ENCODE data around the gene THAP7.
"Not testable (repeated sequence)": the region's sequence is repeated elsewhere in the genome, so short reads cannot be mapped to it uniquely, and the experiment has no call there.

Gene THAP7

DNA sequence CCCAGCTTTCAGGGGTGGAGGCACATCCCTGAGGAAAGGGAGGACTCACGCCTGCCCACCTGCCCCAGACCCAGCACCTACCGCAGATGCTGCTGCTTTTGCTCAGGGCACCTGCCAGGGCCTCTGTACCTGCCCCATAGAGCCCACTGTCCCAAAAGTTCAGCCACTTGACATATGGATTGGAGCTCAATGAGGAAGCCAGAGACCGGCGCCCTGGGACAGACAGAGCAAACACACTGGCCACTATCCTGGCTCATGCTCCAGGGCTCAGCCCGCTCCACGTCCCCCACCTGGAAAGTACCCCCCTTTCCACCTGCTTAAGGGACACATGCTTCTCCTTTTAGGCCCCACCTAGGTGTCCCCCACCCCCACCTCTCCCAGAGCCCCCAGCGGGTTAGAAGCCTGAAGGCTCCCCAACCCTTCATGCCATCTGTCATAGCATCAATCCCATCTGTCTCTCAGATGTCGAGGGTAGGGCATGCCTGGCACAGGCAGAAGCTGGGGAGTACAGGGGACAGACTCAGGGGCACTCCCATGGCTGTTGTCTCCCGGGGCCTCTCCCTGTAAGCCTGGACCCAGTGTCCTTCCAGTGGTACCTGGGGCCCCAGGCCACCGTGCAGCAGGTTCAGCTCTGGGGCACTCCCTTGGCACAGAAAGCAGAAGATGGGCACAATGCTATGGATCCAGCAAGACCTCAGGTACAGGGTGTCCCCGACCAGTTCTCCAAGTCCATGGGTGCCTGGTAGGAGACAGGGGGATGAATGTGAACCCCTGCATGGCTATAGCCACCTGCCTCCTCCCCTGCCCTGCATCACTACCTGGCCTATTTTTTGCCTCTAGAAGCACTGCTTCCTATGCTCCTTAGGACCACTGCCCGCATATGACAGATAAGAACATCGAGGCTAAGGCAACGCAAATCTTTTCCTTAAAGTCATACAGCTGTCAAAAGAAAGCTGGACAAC is 10.8 kb upstream of the THAP7 start:
- no peak for DNase-seq

DNA sequence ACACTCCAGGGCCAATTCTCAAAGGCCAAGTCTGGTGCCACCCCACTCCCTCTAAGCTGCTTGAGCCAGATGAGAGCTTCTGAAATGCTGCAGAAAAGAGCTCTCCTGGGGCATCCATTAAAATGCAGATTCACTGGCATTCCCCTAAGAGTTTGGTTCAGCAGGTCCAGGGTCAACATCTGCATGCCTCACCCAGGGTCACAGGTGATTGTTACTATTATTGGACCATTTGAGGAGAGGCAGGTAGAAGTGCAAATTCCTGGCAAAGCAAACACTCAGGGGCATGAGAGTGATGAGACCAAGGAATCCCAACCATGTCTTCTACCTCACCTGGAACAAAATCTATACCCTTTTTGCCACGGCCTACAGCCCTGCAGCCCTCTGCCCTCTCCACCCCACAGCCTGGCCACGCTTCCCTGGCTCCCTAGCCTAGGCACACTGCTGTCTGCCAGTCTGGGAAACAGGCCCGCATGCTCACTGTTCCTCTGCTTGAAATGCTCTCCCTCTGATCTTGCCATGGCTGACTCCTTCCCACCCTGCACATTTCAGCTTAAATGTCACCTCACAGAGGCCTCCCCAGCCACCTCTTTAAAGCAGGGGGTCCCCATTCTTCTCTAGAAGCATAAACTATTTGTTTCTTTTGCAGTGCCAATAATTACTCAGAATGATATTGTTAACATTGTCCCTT is 8.7 kb upstream of the THAP7 start:
- DNase-seq: no peak

DNA sequence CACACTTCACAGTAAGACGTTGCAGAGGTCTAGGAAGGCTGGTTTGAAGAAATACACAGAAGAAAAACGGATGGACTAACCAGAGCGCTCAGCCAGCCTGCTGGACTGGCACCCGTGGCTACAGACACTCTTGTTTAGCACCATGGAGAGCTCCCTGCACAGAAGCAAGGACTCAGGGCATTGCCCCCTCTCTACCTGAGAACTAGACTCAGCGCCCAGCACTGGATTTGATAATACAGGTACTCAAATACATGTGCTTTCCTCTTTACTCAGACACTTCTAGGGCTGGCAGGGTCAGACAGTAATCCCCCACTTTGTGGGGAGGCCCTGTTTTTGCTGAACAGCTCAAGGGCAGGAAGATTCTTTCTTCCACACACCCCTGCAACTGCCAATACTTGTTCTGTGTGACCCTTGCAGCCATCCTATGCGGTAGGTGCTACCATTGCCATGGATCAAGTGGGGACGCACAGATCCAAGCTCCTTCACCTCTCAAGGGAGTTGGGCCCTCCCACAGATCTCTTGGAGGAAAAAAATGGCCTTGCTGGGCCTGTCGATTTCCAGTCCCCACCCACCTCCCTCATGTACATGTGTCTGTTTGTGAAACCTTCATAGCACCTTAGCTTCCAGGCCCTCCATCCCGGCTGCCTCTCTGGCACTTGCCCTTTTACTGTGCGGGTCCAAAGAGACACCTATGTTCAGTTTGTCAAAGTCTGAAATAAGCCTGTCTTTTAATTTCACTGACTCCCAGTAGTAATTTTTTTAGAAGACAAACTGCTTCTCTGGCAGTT is 7.9 kb upstream of the THAP7 start:
- DNase-seq: peak in 1 of 2 donors; percentile 33

DNA sequence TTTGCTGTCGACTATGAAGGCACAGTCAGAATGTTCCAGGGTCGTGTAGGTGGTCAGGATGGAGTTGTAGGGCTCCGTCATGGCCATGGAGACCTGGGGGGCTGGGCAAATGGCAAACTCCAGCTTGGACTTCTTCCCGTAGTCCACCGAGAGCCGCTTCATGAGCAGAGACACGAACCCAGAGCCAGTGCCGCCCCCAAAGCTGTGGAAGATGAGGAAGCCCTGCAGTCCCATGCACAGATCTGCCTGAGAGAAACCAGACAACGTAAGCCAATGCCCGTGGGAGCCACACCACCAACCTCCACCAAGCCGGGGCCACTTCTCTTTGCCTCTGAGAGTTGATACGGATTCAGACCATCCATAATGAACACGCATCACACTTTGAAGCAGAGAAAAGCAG is 7.3 kb upstream of the THAP7 start:
- DNase-seq: not testable (repeated sequence)

DNA sequence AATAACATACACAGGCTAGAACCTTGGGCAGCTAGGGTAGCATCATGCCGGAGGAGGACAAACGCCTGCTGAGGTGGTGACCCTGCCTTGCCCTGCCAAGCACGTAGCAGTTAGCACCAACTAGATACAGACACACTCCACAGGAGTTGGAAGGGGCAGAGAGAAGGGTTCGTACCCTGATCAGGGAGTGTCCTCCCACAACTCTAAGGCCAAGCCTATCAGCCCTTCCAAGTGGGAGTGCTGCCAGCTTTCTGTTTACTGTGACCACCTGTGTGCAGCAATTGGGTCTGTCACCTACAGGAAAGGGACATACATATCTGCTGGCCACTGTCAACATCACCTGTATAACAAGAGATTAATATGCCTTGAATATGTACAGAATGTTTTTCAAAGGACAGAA is 1.9 kb upstream of the THAP7 start:
- DNase-seq: no peak

DNA sequence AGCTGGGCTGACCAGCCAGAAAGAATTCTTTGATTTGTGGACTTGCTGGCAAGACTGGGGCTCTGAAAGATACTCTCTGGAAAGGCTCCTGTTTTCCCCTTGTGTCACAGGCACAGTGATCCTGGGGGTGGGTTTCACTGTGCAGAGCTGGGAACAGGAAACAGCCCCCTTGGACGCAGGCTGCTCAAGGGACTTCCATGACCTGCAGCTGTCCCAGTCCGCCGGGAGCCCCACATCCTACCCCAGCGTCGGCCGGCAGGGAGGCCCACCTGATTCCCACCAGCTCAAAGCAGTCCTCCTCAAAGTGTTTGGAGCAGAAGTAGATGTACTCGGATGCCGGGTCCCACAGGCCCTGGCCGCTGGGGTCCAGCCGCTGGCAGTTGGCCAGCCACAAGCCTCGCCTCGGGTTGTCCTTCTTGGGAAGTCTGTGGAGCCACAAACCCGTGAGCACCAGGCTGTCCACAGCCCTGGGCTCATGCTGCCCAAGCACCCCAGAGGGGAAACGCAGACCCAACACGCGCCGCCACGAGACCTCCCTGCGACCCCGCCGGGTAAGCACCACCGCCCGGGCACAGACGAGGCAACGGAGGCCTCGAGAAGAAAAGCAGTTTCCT is 824 bp downstream of the THAP7 start:
- DNase-seq: no peak

DNA sequence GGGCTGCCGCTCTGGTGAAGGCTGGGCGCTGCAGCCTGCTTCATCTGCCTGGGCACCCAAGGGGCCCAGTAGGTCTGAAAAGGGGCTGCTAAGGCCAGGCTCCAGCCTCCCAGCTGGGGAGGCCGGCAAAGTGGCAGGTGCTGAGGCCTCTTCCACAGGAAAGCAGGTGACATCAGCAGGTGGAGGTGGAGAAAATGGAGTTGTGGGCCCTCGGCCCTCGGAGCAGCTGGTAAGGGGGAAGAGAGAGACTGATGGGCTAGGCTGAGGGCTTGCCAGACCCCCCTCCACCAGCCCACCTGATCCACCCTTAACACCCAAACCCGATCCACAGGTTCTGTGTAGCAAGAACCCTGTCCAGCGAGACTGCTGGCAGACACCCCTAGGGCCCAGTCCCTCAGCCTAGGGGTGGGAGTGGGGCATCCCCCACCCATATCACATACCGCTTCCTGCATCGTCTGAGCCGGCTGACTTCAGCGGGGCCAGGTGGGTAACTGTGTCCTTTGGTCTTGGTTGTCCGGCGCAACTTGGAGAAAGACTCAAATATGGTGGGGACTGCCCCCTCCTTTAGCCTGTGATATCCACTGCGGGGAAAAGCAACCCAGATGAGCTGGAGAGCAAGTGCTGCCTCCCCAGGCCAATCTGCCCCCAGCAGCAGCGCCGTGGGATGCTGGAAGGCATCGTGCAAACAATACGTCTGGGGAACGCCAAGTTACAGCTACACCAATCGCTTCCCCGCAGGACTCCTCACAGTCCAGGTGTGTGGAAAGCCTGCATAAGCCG is 1.5 kb downstream of the THAP7 start:
- no peak for DNase-seq

DNA sequence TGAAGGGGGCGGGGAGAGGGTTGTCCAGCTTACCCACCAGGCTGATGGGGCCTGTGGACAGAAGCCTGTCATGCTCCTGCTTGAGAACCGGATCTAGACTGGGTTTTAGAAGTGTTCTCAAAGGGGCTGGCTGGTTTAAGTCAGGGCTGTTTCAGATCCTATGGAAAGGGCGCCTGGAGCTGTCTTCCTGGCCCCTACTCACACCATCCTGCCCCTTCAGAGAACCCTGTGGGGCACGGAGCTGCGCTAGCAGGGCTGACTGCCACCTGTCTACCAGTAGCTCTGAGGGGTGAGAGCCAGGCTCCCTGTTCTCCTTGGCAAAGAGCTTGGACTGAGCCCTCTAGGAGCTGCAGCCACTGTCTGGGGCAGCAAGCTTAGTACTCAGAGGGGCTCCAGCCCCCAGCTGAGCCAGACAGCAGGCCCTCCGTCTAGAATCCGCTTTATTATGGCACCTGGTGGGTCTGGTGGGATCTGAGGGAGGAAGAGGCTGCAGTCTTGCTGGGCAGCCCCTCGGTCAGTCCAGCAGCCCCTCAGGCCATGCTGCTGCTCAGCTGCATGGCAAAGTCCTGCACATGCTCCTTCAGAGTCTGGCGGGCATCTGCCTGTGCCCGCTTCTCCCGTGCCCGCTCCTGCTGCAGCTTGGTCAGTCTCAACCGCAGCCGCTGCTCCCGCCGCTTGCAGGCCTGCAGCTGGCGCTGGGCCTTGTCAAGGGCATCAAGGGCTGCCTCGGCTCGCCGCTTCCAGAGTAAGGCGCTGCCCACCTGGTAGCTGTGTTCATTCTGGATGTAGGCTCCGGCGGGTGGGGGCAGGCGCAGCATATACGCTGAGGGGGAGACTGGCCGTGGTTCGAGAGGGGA is 2.3 kb downstream of the THAP7 start:
- no peak for DNase-seq

DNA sequence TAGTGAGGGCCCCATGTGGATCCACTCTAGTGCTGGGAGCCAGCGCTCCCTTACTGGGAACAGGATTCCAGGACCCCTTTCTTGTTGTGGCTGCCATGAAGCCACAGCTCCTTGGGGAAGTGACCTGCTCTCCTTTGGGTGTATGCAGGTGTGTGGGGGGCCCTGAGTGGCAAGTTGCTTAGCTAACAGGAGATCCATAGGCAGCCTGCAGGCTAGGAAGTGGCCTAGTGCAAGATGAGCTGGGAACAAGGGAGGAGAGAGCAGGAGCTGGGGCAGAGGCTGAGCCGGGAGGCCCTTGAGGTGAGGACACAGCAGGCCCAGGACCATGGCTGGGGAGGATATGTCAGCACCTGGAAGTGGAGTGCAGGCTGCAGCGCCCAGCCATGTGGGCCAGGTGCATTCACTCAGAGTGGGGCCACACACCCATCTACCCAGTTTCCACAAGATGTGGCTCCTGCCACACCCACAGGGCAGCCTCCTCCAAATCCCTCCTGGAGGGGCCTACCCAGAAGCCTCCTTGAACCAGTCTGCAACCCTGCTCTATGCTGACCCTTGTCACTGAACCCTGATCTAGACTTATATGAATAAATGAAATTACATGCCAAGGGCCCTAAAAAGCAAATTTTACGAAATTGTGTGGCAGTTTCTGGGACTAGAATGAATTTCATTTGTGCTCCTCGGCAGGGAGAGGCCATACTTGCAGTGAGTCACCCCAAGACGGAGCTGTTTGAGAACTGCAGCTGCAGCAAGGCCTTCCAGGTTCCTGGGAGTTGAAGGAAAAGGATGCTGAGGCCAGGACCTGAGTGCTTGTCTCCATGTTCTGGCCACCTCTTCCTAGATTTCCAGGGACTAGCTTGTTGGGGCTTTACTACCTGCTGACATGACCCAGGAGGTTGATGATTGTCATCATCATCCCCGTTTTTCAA is 3.2 kb downstream of the THAP7 start:
- no peak for DNase-seq

DNA sequence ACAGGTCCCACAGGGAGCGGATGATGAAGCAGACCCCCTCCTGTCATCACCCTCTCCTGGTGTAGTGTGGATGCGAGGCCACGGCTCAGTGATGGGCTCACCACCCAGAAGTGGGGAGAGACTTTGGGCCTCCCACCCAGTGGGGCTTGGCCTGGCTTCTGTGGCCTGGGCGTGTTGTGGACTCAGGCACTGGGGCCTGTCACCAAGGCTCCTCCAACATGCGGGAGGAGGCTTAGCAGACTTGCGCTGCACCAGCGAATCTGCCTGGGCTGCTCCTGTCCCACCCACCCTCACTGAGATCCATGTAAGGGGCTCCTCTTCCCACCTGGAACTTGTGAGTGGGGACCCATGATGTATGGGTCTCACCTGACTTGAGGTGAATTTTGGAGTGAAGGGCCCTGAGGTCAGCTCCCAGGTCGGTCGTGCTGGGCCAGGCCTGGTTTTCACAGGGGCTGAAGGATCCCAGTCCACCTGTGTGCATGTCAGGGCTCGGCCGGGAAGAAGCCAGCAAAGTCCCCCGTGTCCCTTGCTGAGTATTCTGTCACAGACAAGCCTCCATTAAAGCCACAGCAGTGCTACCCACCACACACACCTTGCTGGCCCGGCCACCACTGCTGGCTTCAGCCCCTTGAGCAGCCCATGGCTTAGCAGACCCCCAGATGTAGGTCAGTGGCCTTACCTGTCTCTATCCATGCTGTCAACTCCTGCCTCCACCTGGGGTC is 4.2 kb downstream of the THAP7 start:
- DNase-seq: no peak

DNA sequence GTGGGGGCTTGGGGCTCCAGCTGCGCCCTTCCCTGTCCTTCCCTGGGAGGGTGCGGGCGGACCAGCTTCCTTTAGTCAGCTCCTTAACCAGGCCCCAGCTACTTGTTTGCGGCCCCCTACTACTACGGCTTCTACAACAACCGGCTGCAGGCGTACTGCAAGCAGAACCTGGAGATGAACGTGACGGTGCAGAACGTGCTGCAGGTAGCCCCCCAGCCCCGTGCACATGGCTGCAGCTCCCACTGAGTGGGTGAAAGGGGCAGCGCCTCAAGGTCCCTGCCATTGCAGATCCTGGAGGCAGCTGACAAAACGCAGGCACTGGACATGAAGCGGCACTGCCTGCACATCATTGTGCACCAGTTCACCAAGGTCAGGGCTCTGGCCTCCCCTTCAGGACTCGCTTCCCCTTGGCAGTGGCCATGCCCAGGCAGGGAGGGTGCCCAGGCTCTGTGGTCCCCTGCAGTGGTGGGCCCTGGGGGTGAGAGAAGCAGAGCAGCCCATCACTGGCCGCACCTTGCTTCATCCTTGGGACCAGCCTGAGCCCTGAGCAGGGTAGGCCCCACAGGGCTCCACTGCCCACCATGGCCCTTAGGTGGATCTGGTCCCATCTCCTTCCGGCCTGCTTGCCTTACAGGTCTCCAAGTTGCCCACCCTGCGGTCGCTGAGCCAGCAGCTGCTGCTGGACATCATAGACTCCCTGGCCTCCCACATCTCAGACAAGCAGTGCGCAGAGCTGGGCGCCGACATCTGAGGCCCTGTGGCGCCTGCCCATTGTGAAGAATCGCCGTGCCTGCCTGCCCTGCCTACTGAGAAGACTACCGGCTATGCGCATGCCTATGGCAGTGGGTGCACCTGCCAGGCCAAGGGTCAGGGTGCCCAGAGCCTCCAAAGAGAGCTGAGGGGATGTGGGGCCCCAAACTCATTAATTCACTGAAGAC is 5.1 kb downstream of the THAP7 start:
- no peak for DNase-seq

DNA sequence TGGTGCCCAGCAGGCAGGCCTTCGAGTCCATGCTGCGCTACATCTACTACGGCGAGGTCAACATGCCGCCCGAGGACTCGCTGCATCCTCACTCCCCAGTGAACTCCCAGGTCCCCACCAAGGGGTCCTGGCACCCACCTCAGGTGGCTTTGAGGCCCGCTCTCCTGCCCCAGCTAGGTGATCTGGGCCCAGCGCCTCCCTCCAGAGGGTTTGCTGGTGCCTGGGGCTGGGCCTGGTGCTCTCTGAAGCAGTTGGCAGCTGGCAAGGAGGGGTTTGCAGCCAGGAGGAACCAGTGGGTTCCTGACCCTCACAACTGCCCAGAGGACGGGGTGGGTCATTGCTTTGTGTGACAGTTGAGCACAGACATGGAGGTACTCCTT is 5.9 kb downstream of the THAP7 start:
- DNase-seq: no peak

DNA sequence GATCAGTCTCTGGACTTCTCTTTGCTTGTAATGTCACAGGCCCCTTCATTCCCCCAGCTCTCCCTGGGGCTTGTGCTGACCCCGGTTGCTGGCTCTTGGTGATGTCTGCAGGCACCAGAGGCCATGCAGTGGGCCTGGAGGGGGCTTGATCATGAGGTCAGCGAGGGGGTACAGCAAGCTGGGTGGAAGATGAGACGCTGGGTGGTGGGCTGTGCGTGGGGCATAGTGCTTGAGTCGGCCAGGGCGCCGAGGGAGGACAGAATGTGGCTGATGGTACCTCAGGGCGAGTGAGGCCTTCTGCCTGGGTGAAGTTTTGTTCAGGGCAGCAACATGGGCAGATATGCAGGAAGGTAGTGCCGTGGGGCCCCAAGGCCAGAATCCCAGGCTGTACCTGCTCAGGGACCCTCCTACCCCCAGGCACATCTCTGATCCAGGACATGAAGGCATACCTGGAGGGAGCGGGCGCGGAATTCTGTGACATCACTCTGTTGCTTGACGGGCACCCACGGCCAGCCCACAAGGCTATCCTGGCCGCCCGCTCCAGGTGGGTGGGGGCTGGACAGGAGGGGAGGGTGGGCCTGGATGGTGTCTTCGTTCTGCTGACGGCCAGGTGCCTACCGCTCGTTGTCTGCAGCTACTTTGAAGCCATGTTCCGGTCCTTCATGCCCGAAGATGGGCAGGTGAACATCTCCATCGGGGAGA is 6.4 kb downstream of the THAP7 start:
- DNase-seq: no peak

DNA sequence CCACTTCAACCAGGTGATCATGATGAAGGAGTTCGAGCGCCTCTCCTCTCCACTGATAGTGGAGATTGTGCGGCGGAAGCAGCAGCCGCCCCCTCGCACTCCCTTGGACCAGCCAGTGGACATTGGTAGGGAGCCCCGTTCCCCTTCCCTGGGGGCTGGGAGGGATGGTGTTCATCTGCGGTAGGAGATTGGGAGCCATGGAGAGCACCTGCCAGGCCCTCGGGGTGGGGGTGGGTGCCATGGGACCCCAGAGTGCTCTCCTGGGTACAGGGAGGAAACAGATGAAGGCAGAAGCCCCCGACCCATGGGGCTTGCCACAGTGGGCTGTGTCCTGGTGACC is 7.0 kb downstream of the THAP7 start:
- DNase-seq: no peak

DNA sequence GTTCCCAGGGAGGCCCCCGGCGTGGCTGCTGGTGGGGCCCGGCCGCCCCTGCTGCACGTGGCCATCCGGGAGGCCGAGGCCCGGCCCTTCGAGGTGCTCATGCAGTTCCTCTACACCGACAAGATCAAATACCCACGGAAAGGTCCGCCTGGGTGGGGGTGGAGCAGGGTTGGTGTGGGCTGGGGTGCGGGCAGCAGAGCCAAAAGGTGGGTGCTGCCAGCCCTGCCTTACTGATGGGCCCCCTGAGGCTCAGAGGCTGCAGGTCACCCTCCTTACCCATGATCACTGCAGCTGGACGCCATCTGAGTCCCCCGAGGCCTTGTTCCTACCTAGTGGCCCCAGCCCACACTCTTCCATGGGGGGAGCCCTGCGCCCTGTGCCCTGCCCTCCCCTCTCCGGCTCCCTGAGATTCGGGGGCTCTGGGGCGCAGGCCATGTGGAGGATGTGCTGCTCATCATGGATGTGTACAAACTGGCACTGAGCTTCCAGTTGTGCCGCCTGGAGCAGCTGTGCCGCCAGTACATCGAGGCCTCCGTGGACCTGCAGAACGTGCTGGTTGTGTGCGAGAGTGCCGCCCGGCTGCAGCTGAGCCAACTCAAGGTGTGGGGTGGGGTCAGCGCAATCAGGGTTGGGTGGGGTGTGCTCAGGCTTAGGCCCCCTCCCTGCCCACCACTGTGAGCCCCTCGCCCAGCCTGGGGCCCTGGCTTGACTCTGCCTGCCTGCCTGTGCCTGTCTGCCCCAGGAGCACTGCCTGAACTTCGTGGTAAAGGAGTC is 7.6 kb downstream of the THAP7 start:
- no peak for DNase-seq

DNA sequence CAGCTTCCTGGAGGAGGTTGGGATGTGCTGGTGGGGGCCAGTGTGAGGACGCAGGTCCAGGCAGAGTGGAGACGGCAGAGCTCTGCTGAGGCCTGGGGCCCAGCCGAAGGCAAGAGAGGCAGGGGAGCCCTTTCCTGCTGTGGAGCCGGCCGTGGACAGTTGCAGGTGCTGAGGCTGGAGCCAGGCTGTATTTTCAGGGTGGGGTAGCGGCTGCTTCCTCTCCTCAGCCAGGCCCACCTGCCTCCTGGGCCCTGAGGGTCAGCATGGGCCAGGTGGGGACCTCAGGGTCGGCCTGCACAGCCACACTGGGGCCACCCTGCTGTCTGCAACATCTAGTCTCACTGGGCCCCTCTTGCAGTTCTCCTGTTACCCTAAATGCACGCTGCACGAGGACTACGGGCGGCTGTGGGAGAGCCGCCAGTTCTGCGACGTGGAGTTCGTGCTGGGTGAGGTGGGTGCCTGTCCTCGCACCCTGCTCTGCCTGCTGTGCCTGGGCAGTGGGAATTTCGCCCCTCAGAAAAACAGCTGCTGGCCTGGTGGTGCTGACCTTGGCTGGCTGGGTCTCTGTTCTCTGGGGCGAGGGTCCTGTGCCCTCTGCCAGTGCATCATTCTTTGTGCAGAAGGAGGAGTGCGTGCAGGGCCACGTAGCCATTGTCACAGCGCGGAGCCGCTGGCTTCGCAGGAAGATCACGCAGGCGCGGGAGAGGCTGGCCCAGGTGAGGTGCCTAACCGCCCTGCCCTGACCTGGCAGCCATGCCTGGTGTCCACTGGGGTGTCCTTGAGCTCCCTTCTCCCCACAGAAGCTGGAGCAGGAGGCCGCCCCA is 8.4 kb downstream of the THAP7 start:
- DNase-seq: no peak
